GM10847 (cell line): ENCODE results near the gene NOTUM.

Source experiments
- POLR2A ChIP-seq: IDR thresholded peaks from 2 replicates; pipeline ENCODE4 v1.6.1; 2011; ENCODE audit not compliant: insufficient read length; ENCODE audit errors: extremely low read depth

Gene NOTUM

GRCh38 chr17:81957691-81958432 lies 3.1 kb downstream of the NOTUM start:
- no peak for TF ChIP-seq POLR2A

- no peak for TF ChIP-seq POLR2A
Measured at GRCh38 chr17:81956607-81957589, 4.1 kb downstream of the NOTUM start.

- no peak for TF ChIP-seq POLR2A
Measured at GRCh38 chr17:81955756-81956544, 5.0 kb downstream of the NOTUM start.

- TF ChIP-seq POLR2A, result no peak
Measured at GRCh38 chr17:81955058-81955681, 5.8 kb downstream of the NOTUM start.

DNA sequence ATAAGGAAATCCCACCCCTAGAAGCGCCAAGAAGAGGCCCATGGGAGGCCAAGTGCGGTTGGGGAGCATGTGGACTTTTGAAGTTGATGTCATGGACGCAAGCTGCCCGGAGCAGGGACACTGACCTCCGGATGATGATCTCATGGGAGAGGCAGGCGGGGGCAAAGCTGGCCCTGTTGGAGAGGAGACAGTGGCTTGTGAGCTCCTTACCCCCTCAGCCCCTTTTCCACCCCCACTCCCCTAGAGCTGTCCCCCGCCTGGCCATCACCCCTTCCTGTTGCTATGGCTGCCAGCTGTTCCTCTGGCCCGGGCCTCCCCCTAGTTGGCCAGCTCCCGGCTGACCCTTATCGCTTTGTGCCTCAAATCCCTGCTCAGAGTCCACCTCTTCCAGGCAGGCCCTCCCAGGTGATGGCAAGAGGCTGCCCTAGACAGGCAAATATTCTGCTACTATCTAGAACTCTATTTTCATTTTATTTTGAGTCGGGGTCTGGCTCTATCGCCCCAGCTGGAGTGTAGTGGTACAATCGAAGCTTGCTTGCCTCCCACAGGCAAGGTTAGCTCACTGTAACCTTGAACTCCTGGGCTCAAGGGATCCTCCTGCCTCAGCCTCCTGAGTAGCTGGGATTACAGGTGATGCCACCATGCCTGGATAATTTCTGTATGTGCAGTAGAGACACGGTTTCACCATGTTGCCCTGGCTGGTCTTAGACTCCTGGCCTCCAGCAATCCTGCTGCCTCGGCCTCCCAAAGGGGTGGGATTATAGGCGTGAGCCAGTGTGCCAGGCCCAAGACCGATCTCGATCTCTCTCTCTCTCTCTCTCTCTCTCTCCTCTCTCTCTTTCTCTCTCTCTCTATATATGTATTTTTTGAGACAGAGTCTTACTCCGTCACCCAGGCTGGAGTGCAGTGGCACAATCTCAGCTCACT lies 6.6 kb downstream of the NOTUM start:
- no peak for TF ChIP-seq POLR2A

GRCh38 chr17:81952792-81953228 lies 8.2 kb downstream of the NOTUM start:
- no peak for TF ChIP-seq POLR2A

- no peak for TF ChIP-seq POLR2A
Measured at GRCh38 chr17:81951785-81952684, 9.0 kb downstream of the NOTUM start.

GRCh38 chr17:81950501-81950900 lies 10.5 kb downstream of the NOTUM start:
- no peak for TF ChIP-seq POLR2A

GRCh38 chr17:81948635-81949378 lies 12.2 kb downstream of the NOTUM start:
- no peak for TF ChIP-seq POLR2A

GRCh38 chr17:81947189-81947588 lies 13.8 kb downstream of the NOTUM start, which contains the start of gene MYADML2:
TSS of gene MYADML2 (minus strand) at chr17:81947233. CDS start at chr17:81941741, 5,492 bp downstream.
- no peak for TF ChIP-seq POLR2A

DNA sequence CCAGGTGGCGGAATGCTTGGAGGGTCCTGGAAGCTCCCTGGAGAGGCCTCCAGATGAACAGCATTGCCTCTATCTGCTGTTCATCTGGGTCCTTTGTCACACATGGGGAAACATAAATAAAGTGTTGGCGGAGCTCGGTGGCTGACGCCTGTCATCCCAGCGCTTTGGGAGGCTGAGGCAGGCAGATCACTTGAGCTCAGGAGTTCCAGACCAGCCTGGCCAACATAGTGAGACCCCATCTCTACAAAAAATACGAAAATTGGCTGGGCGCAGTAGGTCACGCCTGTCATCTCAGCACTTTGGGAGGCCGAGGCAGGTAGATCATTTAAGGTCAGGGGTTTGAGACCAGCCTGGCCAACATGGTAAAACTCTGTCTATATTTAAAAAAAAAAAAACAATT lies 16.1 kb downstream of the NOTUM start:
- TF ChIP-seq POLR2A, result no peak

DNA sequence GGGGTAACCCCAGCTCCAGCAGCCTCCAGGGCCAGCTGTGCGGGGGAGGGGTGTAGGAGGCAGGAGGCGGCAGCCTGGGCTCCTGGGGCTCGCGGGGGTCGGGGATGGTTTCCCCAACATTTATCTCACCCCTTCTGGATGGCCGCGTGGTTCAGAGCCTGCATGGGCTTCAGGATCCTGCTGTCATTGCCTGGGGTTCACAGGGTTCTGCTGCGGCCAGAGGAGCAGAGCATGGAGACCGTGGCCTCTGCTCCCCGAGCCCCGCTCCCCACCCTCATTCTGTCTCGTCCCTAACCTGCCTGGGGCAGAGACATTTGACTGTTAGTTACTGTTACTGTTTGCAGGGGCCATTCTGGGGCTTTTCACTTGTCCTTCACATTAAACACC lies 18.8 kb downstream of the NOTUM start:
- no peak for TF ChIP-seq POLR2A
